ENCODE data around the gene IQSEC1. TPM values are rescaled to one million over a fixed set of nuclear protein-coding genes. Genes with fewer than 3 reads are reported as not detected.

The IQSEC1 gene
- total and polyA plus RNA-seq, 2 of the 8 experiments (the other 6 are each of a cell fraction or from before 2014, with no cell fraction given) = 6.8 to 28.8 TPM

GRCh38 chr3:13098192-13098988 is 25.2 kb upstream of the IQSEC1 start:
- no peak overlapping the region for H2AK5ac ChIP-seq (ENCODE audit: low read depth, low read length)
- no peaks in the 10 kb centered on the region for H3K79me1 ChIP-seq (ENCODE audit: low read depth, low read length)
- DNase-seq (ENCODE audit: low read depth in 1 of 2, low spot score in 2 of 2) (no peak), FAIRE-seq (no peak)
- H3K79me2 ChIP-seq (ENCODE audit: control insufficient read depth in 1 of 2, insufficient read depth in 2 of 2, low read length in 2 of 2) = no peaks in the 10 kb centered on the region
- H3K36me3 ChIP-seq (ENCODE audit: control insufficient read depth in 2 of 4, insufficient read depth in 4 of 4, low read length in 3 of 4) = no peaks in the 10 kb centered on the region
- H2BK12ac ChIP-seq (ENCODE audit: low read depth, low read length) = no peak overlapping the region
- no peaks in the 10 kb centered on the region for H3K27me3 ChIP-seq (replicated peaks in 1 of 4; ENCODE audit: control insufficient read depth in 3 of 4, extremely low read depth in 1 of 4, insufficient read depth in 3 of 4, low read length in 3 of 4)
- H3K4ac ChIP-seq (replicated peaks; ENCODE audit: insufficient read length, low read depth, low read length) = no peak overlapping the region
- H3K23ac ChIP-seq (ENCODE audit: insufficient read length) = no peak overlapping the region
- no peak overlapping the region for H3K27ac ChIP-seq (ENCODE audit: low read depth, low read length)
- H2BK15ac ChIP-seq (ENCODE audit: low read length) = no peak overlapping the region
- ChIA-PET POLR2A (ENCODE audit: partially characterized antibody) (no interaction called here), CTCF (ENCODE audit: partially characterized antibody) (interaction anchor here (1.0 to 1.7 kb wide), 7 partner anchors 11 to 575 kb away, joined by 3 to 9 read pairs (median 4); no protein-coding TSS in a partner anchor)
- no peaks in the 10 kb centered on the region for H3K9me3 ChIP-seq (ENCODE audit: insufficient read depth in 2 of 2, low read depth in 1 of 2, low read length in 1 of 2)
- H2BK120ac ChIP-seq (replicated peaks; ENCODE audit: low read depth, low read length) = no peak overlapping the region
- no peak overlapping the region for H3K9ac ChIP-seq (replicated peaks in 1 of 4; ENCODE audit: extremely low read depth in 1 of 4, low read depth in 3 of 4, low read length in 3 of 4)
- no peak overlapping the region for H3K56ac ChIP-seq (replicated peaks; ENCODE audit: insufficient read length, low read depth, low read length)
- H4K91ac ChIP-seq (replicated peaks; ENCODE audit: insufficient read length, low read length) = no peak overlapping the region
- H3K4me2 ChIP-seq (ENCODE audit: insufficient read depth in 1 of 2, low read depth in 2 of 2, low read length in 2 of 2) = no peak overlapping the region
- H4K20me1 ChIP-seq (replicated peaks in 1 of 2; ENCODE audit: control insufficient read depth in 1 of 2, insufficient read depth in 2 of 2, low read length in 2 of 2) = peaks cover 0 to 2% of the 10 kb centered on the region in 2 experiments
- H3K14ac ChIP-seq (ENCODE audit: insufficient read length) = no peak overlapping the region
- H2AFZ ChIP-seq (ENCODE audit: low read length) = no peak overlapping the region
- no peak overlapping the region for H3K18ac ChIP-seq (ENCODE audit: extremely low read depth, low read length)
- H3K23me2 ChIP-seq (ENCODE audit: low read depth, low read length) = peaks cover 2% of the 10 kb centered on the region; the same call in 1 of the 2 replicates
- H3K4me1 ChIP-seq (replicated peaks in 1 of 4; ENCODE audit: control insufficient read depth in 3 of 4, insufficient read depth in 4 of 4, low read length in 3 of 4) = peaks cover 0 to 2% (median under 1%) of the 10 kb centered on the region in 4 experiments; a peak in 3 of 7 replicates
- no peak overlapping the region for H2BK5ac ChIP-seq (ENCODE audit: low read depth, low read length)
- no peak overlapping the region for H4K5ac ChIP-seq (ENCODE audit: insufficient read length, low read depth, low read length)
- no peak overlapping the region for H4K8ac ChIP-seq (ENCODE audit: extremely low read depth, insufficient read depth, low read length)
- no peak overlapping the region for H2BK20ac ChIP-seq (ENCODE audit: low read length)
- WGBS, 2 experiments (ENCODE audit: extremely low coverage in 1 of 2, insufficient coverage in 1 of 2, insufficient read length in 1 of 2, insufficient replicate concordance in 2 of 2, low coverage in 1 of 2, low lambda C conversion rate in 2 of 2, missing lambda C conversion rate in 1 of 2) = 92% methylated on average over 9 of the region's 9 CpGs; no CpG with 5 or more reads in 1 of the 2 experiments
- H3K4me3 ChIP-seq (ENCODE audit: extremely low read depth in 1 of 4, insufficient read depth in 2 of 4, low read depth in 3 of 4, low read length in 4 of 4) = no peak overlapping the region
